GM19328 (cell line): Measurements from ENCODE around the gene MTX1.
"Not testable (repeated sequence)": the region's sequence is repeated elsewhere in the genome, so short reads cannot be mapped to it uniquely, and the experiment has no call there.

ENCODE experiments used
- ATAC-seq: cut with Tn5 transposase; IDR thresholded peaks from one replicate; pipeline ENCODE4 v1.9.1; 2021; ENCODE audit warnings: mild to moderate bottlenecking, moderate library complexity; ENCODE audit not compliant: unreplicated experiment

The MTX1 gene

DNA sequence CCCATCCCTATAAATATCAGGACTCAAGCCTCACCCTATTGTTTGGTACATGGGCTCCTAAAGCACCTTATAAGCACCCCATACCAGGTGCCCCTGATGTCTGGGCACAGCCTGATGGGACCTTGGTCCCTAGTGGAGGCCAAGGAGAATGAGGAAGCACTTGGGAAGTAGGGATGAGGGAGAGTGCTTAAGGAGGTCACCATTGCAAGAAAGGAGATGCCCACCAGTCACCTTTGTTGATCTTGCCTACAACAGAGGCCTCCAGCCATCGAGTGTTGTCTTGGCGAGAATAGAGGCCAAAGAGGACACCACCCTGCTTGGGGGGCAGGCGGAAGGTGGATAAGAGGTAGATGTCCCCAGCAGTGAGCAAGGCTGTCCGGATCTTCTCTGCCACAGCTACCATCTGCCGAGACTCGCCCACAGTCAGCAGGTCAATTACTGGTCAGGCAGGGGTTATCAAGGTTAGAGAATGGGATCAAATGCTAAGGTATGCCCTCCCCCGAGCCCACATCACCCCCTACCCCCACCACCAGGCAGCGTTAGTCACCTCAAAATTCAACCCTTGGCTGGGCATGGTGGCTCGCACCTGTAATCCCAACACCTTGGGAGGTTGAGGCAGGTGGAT lies 2.4 kb upstream of the MTX1 start:
- ATAC-seq = no peak

- ATAC-seq = no peak
Observed at GRCh38 chr1:155206891-155207805, 1.3 kb upstream of the MTX1 start.

DNA sequence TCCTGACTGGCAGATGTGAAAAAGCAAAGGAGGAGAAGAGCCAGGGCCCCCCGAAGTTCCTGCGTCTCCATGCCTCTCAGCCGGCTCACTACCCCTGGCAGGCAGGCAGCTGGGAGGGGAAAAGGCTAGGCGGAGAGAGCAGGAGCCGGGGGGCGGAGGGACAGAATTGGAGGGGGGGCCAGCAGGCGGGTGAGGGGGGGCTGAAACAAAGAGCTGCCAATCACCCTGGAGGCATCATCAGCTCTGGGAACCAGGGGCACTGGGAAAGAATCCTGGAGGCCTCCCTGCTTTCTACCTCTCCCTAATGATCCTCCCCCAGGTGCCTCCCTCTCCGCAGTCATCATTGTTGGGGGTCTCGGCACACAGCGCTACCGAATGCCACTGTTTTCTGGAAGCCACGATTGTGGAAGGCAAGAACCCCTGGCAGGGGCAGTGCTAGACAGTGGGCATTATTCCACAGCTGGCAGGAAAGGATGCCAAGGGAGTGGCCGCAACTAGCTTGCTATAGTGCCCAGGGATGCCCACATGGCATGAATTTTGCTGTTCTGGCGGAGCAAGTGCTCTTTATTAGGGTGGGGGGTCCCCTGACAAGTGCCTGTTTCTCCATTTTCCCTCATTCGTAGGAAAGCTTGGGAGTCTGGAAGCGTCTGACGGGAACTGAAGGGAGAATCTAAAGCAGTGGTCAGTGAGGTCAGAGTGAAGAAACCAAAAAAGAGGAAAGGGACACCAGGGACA lies 522 bp upstream of the MTX1 start, which contains the start of gene THBS3:
TSS of gene THBS3 (minus strand) at position 92 of the 735 bp plus-strand sequence. CDS start at position 71, 21 bp downstream.
- no peak for ATAC-seq

GRCh38 chr1:155209312-155209721 lies 822 bp downstream of the MTX1 start:
- ATAC-seq = no peak

DNA sequence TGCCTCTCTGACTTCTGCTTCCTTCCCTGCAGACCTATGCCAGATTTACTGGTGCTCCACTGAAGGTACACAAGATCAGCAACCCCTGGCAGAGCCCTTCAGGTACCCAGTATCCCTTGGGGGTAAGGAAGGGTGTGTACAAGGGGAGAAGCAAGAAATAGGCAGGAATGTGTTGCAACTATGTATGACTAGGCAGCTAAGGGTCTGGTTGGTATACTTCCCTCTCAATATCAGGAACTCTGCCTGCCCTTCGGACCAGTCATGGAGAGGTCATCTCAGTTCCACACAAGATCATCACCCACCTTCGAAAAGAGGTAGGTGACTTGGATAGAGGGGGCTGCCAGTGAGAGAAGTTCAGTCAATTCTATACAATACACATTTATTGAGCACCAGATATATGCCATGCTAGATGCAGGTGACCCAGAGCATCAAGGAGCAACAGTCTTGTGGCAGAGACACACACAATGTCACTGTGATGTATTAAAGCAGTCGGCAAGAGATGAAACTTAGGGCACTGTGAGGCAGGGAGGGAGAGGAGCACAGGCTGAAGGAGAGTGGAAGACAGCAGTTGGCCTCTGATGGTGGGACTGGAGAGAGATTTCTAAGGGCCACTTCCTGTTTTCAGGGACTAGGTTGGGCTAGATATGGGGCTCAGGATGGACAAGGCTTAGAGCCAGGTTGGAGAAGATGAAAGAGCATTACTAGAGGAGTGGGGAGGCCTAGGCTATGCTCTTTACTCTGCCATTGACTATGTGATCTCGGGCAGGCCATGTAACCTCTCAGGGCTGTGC lies 2.0 kb downstream of the MTX1 start:
- no peak for ATAC-seq

GRCh38 chr1:155211381-155212050 lies 3.0 kb downstream of the MTX1 start:
- ATAC-seq = not testable (repeated sequence)

GRCh38 chr1:155212051-155212440 lies 3.6 kb downstream of the MTX1 start:
- not testable (repeated sequence) for ATAC-seq

DNA sequence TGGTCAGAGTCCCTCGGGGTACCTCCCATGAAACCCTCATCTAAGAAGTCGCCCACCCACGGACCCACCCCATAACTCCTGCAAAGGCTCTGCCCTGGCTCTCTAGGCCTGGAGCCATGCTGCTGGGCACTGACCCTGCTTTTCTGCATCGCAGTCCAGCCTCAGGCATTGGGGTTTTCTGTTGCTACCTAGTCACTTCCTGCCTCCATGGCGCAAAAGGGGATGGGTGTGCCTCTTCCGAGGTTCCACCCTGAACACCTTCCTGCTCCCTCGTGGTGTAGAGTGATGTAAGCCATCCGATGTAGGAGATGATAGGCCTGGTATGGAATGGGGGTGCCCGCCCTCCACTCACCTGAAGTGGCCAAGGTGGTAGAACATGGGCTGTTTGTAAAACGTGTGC lies 6.2 kb downstream of the MTX1 start:
- ATAC-seq = not testable (repeated sequence)

DNA sequence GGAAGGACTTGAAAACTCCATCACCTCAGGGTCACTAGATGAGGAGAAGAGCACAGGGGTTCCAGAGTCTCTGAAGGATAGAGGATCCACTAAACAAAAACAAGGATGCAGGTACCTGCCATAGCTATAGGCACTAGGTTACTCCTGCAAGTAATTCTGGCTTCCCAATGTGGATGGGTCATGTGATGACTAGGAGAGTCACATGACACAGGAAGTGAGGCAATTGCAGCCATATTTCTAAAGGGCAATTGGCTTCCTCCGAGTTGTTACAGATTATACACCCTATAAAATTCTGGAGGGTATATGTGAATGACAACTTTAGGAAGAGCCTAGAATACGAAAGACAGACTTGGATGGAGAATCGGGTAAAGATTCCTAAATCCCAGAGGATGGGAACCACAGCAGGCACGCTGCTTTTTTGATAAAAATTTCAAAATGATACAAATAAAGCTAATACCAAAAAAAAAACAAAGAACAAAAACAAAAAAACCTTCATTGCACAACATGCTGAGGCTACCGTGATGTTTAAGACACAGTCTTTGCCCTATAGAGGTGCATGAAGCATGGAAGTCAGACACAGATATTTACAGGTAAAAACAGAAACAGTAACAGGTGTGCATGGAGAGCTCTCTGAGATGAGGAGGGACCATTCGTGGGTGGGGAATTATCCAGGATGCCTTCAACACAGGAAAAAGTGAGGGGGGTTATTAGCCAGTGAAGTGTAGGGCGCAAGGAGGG lies 10.5 kb downstream of the MTX1 start:
- ATAC-seq = no peak

- ATAC-seq = no peak
Observed at GRCh38 chr1:155219592-155220031, 11.1 kb downstream of the MTX1 start.

GRCh38 chr1:155220211-155220965 lies 11.9 kb downstream of the MTX1 start:
- ATAC-seq = not testable (repeated sequence)

- no peak for ATAC-seq
Observed at GRCh38 chr1:155223047-155223446, 14.6 kb downstream of the MTX1 start.

DNA sequence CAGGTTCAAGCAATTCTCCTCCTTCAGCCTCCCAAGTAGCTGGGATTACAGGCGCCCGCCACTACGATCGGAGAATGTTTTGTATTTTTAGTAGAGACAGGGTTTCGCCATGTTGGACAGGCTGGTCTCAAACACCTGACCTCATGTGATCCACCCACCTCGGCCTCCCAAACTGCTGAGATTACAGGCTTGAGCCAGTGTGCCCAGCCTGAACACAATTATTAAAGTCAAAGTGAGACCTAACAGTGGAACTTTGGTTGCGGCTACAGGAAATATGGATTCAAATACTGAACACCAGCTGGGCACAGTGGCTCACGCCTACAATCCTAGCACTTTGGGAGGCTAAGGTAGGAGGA lies 16.9 kb downstream of the MTX1 start:
- not testable (repeated sequence) for ATAC-seq

GRCh38 chr1:155226188-155226909 lies 17.9 kb downstream of the MTX1 start:
- ATAC-seq = no peak

DNA sequence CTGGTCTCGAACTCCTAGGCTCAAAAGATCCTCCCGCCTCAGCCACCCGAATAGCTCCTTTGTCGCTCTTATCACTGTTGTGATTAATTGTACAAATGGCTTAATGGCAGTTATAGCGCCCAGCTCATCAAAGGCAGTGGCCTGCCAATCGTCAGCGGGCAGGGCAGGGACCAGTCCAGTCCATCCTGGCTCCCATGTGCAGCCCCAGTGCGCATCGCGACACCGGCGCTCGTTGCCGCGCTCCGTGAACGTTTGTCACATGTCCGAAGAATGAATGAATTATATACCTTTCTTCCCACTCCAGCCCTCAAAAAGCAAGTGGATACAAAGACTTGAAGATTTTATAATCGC lies 18.4 kb downstream of the MTX1 start:
- ATAC-seq = no peak

DNA sequence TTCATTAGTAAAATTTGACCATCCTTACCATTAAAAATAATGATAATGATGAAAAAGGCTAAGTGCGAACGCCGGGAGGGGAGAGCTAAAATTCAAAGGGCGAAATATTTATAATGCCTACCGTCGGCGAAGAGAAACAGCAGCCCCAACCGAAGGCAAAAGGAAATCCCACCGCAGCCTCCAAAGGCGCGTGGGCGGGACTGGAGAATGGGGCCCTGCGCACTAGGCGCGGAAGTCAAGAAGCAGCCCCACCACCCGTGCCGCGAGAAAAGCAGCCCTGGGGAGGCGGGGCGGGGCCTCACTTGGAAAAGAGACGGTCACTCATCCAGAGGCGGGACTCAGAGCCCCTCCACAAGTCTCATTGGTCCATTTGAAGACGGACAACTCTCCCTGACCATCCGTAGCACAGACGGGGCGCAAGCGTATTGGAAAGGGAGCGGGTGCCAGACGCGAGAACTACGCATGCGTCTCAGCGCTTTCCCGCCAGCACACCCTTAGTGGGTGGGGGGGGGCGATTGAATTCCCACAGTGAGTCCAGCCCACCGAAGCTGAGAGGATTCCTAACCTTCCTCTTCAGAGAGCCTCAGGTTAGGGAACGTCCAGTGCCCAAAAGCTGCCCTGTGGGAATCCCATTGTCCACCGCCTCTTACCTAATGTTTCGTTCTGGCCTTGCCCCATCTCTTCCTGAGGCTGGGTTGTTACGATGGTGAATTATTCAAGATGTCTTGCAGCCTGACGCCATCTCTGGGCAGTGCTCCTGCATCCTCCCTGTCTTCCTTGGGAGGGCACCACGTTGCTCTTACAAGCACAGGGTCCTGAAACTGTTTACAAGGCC lies 19.0 kb downstream of the MTX1 start:
- peak; percentile 92 for ATAC-seq

DNA sequence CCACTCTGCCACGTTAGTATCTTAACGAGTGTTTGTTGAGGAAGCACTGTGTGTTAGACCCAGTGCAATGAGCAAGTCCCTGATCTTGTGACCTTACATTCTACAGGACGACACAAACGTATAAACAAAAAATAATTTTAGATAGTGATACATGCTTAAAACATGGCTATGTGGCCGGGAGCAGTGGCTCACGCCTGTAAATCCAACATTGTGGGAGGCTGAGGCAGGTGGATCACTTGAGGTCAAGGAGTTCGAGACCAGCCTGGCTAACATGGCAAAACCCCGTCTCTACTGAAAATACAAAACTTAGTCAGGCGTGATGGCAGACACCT lies 19.6 kb downstream of the MTX1 start:
- no peak for ATAC-seq
